ENCODE measurements around the gene STK17A. TPM values are rescaled to one million over a fixed set of nuclear protein-coding genes. Genes with fewer than 3 reads are reported as not detected.
"Not testable (repeated sequence)": the region's sequence is repeated elsewhere in the genome, so short reads cannot be mapped to it uniquely, and the experiment has no call there.

The STK17A gene
- total RNA-seq, 4 donors from 2014 or later = 14.6 to 31.5 (median 27.3) TPM

GRCh38 chr7:43591558-43592180 lies 8.8 kb downstream of the STK17A start:
- no peak for ATAC-seq
- no peak overlapping the region for H3K27ac ChIP-seq

GRCh38 chr7:43592326-43592725 lies 9.4 kb downstream of the STK17A start:
- H3K36me3 ChIP-seq = peaks cover 0 to 9% of the 10 kb centered on the region in 2 donors
- H3K4me1 ChIP-seq = no peaks in the 10 kb centered on the region
- no peaks in the 10 kb centered on the region for H3K9me3 ChIP-seq
- H3K4me3 ChIP-seq = no peak overlapping the region
- TF ChIP-seq POLR2A (IDR thresholded peaks at IDR 0.05) (no peak), CTCF (IDR thresholded peaks at IDR 0.05) (no peak), POLR2AphosphoS5 (IDR thresholded peaks at IDR 0.05) (no peak), EP300 (IDR thresholded peaks at IDR 0.05) (no peak)
- WGBS, 2 donors (ENCODE audit: low coverage in 1 of 2) = 100% methylated on average over 2 of the region's 3 CpGs; no CpG with 5 or more reads in 1 of the 2 donors
- H3K27me3 ChIP-seq = no peaks in the 10 kb centered on the region
- H3K27ac ChIP-seq = no peak overlapping the region
- no peak for ATAC-seq

More at GRCh38 chr7:43591558-43592180, 8.8 kb downstream of the STK17A start:
- Histone ChIP-seq H3K4me3 (no peak overlapping the region), H3K27me3 (no peaks in the 10 kb centered on the region), H3K4me1 (peaks cover 0 to under 1% (median 0%) of the 10 kb centered on the region in 3 donors), H3K9me3 (no peaks in the 10 kb centered on the region), H3K36me3 (peaks cover 0 to 4% of the 10 kb centered on the region in 2 donors)
- TF ChIP-seq CTCF (IDR thresholded peaks at IDR 0.05) = no peak
- TF ChIP-seq POLR2AphosphoS5 (IDR thresholded peaks at IDR 0.05) = no peak
- TF ChIP-seq POLR2A (IDR thresholded peaks at IDR 0.05) = no peak
- no peak for TF ChIP-seq EP300 (IDR thresholded peaks at IDR 0.05)
- 73 to 84% methylated on average over 4 of the region's 4 CpGs for whole genome bisulfite sequencing, 2 donors (ENCODE audit: low coverage in 1 of 2)

GRCh38 chr7:43593010-43593409 lies 10.1 kb downstream of the STK17A start:
- H3K4me1 ChIP-seq = no peaks in the 10 kb centered on the region
- WGBS, 2 donors (ENCODE audit: low coverage in 1 of 2) = 100% methylated on average over 1 of the region's 1 CpG

GRCh38 chr7:43594020-43594419 lies 11.1 kb downstream of the STK17A start:
- ATAC-seq = no peak
- Histone ChIP-seq H3K36me3 (peaks cover 0 to 23% of the 10 kb centered on the region in 2 donors), H3K9me3 (no peaks in the 10 kb centered on the region), H3K27me3 (no peaks in the 10 kb centered on the region), H3K4me3 (no peak overlapping the region), H3K4me1 (no peaks in the 10 kb centered on the region), H3K27ac (no peak overlapping the region)
- WGBS, 2 donors (ENCODE audit: low coverage in 1 of 2) = 89% methylated on average over 2 of the region's 2 CpGs; no CpG with 5 or more reads in 1 of the 2 donors
- TF ChIP-seq CTCF (IDR thresholded peaks at IDR 0.05) = no peak
- no peak for TF ChIP-seq POLR2AphosphoS5 (IDR thresholded peaks at IDR 0.05)
- no peak for TF ChIP-seq EP300 (IDR thresholded peaks at IDR 0.05)
- TF ChIP-seq POLR2A (IDR thresholded peaks at IDR 0.05) = no peak

More at GRCh38 chr7:43593010-43593409, 10.1 kb downstream of the STK17A start:
- H3K27ac ChIP-seq = no peak overlapping the region
- no peak for TF ChIP-seq CTCF (IDR thresholded peaks at IDR 0.05)
- TF ChIP-seq POLR2A (IDR thresholded peaks at IDR 0.05) = no peak
- TF ChIP-seq EP300 (IDR thresholded peaks at IDR 0.05) = no peak
- no peak for TF ChIP-seq POLR2AphosphoS5 (IDR thresholded peaks at IDR 0.05)
- peaks cover 0 to 15% of the 10 kb centered on the region in 2 donors for H3K36me3 ChIP-seq
- no peaks in the 10 kb centered on the region for H3K9me3 ChIP-seq
- H3K27me3 ChIP-seq = no peaks in the 10 kb centered on the region
- no peak for ATAC-seq
- no peak overlapping the region for H3K4me3 ChIP-seq

- ATAC-seq = not testable (repeated sequence)
- whole genome bisulfite sequencing, 2 donors (ENCODE audit: low coverage in 1 of 2) = 57 to 100% methylated on average over 2 to 4 of the region's 5 CpGs
Measured at GRCh38 chr7:43596426-43596825, 13.5 kb downstream of the STK17A start.

More at GRCh38 chr7:43596426-43596825, 13.5 kb downstream of the STK17A start:
- not testable (repeated sequence) for H3K4me1 ChIP-seq, H3K4me3 ChIP-seq, H3K27ac ChIP-seq, H3K9me3 ChIP-seq, H3K27me3 ChIP-seq
- peaks cover 0 to 33% of the 10 kb centered on the region in 2 donors for H3K36me3 ChIP-seq

Data from gastroesophageal sphincter (tissue), 4 donors.